ENCODE results near the gene EPB41.
A peak's percentile ranks its signal among the peaks of the same experiment; 100 is the strongest.

The EPB41 gene

GRCh38 chr1:28885977-28886730 lies 28.2 kb upstream of the EPB41 start:
- peaks cover 27% of the 10 kb centered on the region for H3K36me3 Mint-ChIP-seq (ENCODE audit: insufficient read depth)
- peak overlapping the region; percentile 85 to 93 for H3K4me3 Mint-ChIP-seq
- ATAC-seq (replicated peaks) = no peak
- no peaks in the 10 kb centered on the region for H3K27me3 Mint-ChIP-seq
- peaks cover 53 to 54% of the 10 kb centered on the region in 2 donors for H3K4me1 Mint-ChIP-seq (ENCODE audit: low read depth in 2 of 2)
- DNase-seq = no peak
- peak overlapping the region; percentile 80 to 93 for H3K27ac Mint-ChIP-seq
- H3K9me3 Mint-ChIP-seq = no peaks in the 10 kb centered on the region

GRCh38 chr1:28886731-28887418 lies 27.5 kb upstream of the EPB41 start:
- peak overlapping the region; percentile 80 to 93 for H3K27ac Mint-ChIP-seq
- H3K27me3 Mint-ChIP-seq = no peaks in the 10 kb centered on the region
- ATAC-seq (replicated peaks) = peak; percentile 68
- no peaks in the 10 kb centered on the region for H3K9me3 Mint-ChIP-seq
- H3K36me3 Mint-ChIP-seq (ENCODE audit: insufficient read depth) = peaks cover 27% of the 10 kb centered on the region
- H3K4me1 Mint-ChIP-seq (ENCODE audit: low read depth in 2 of 2) = peaks cover 50 to 52% of the 10 kb centered on the region in 2 donors
- peak; percentile 88 to 89 (median 88) for DNase-seq
- H3K4me3 Mint-ChIP-seq = peak overlapping the region; percentile 85 to 93

GRCh38 chr1:28887419-28887834 lies 26.9 kb upstream of the EPB41 start:
- DNase-seq (peak; percentile 62 to 66 (median 65)), ATAC-seq (replicated peaks) (peak; percentile 50)
- no peaks in the 10 kb centered on the region for H3K27me3 Mint-ChIP-seq
- peaks cover 28% of the 10 kb centered on the region for H3K36me3 Mint-ChIP-seq (ENCODE audit: insufficient read depth)
- H3K27ac Mint-ChIP-seq = peak overlapping the region; percentile 94 to 95
- H3K4me1 Mint-ChIP-seq (ENCODE audit: low read depth in 2 of 2) = peaks cover 46 to 48% of the 10 kb centered on the region in 2 donors
- no peaks in the 10 kb centered on the region for H3K9me3 Mint-ChIP-seq
- peak overlapping the region; percentile 86 to 93 for H3K4me3 Mint-ChIP-seq

GRCh38 chr1:28887835-28888682 lies 26.3 kb upstream of the EPB41 start:
- Mint-ChIP-seq H3K4me1 (ENCODE audit: low read depth in 2 of 2) (peaks cover 46 to 48% of the 10 kb centered on the region in 2 donors), H3K27me3 (no peaks in the 10 kb centered on the region), H3K9me3 (no peaks in the 10 kb centered on the region), H3K27ac (peak overlapping the region; percentile 94 to 95), H3K4me3 (peak overlapping the region; percentile 86 to 93), H3K36me3 (ENCODE audit: insufficient read depth) (peaks cover 31% of the 10 kb centered on the region)
- no peak for ATAC-seq (replicated peaks)
- DNase-seq = no peak

- no peak for ATAC-seq (replicated peaks)
- Mint-ChIP-seq H3K36me3 (ENCODE audit: insufficient read depth) (peaks cover 30% of the 10 kb centered on the region), H3K9me3 (no peaks in the 10 kb centered on the region), H3K27ac (peak overlapping the region; percentile 94 to 95), H3K27me3 (no peaks in the 10 kb centered on the region), H3K4me3 (peak overlapping the region; percentile 86 to 93), H3K4me1 (ENCODE audit: low read depth in 2 of 2) (peaks cover 46 to 55% of the 10 kb centered on the region in 2 donors)
- no peak for DNase-seq
Observed at GRCh38 chr1:28888915-28889314, 25.5 kb upstream of the EPB41 start.

GRCh38 chr1:28889357-28889756 lies 25.0 kb upstream of the EPB41 start:
- Mint-ChIP-seq H3K36me3 (ENCODE audit: insufficient read depth) (peaks cover 26% of the 10 kb centered on the region), H3K9me3 (no peaks in the 10 kb centered on the region), H3K27ac (peak overlapping the region; percentile 81 to 95), H3K27me3 (no peaks in the 10 kb centered on the region), H3K4me3 (peak overlapping the region in 1 of 2 donors; percentile 86), H3K4me1 (ENCODE audit: low read depth in 2 of 2) (peaks cover 48 to 56% of the 10 kb centered on the region in 2 donors)
- DNase-seq (no peak), ATAC-seq (replicated peaks) (no peak)

- H3K27ac Mint-ChIP-seq = peak overlapping the region in 1 of 2 donors; percentile 81
- peaks cover 25% of the 10 kb centered on the region for H3K36me3 Mint-ChIP-seq (ENCODE audit: insufficient read depth)
- no peaks in the 10 kb centered on the region for H3K27me3 Mint-ChIP-seq
- ATAC-seq (replicated peaks) (no peak), DNase-seq (no peak)
- H3K4me3 Mint-ChIP-seq = no peak overlapping the region
- H3K9me3 Mint-ChIP-seq = no peaks in the 10 kb centered on the region
- peaks cover 40 to 48% of the 10 kb centered on the region in 2 donors for H3K4me1 Mint-ChIP-seq (ENCODE audit: low read depth in 2 of 2)
Observed at GRCh38 chr1:28890435-28890834, 23.9 kb upstream of the EPB41 start.

GRCh38 chr1:28890836-28891235 lies 23.5 kb upstream of the EPB41 start:
- no peaks in the 10 kb centered on the region for H3K27me3 Mint-ChIP-seq
- peaks cover 25% of the 10 kb centered on the region for H3K36me3 Mint-ChIP-seq (ENCODE audit: insufficient read depth)
- DNase-seq (no peak), ATAC-seq (replicated peaks) (no peak)
- no peak overlapping the region for H3K4me3 Mint-ChIP-seq
- H3K27ac Mint-ChIP-seq = no peak overlapping the region
- no peaks in the 10 kb centered on the region for H3K9me3 Mint-ChIP-seq
- H3K4me1 Mint-ChIP-seq (ENCODE audit: low read depth in 2 of 2) = peaks cover 36 to 44% of the 10 kb centered on the region in 2 donors

GRCh38 chr1:28891256-28891655 lies 23.1 kb upstream of the EPB41 start:
- H3K27me3 Mint-ChIP-seq = no peaks in the 10 kb centered on the region
- peaks cover 22% of the 10 kb centered on the region for H3K36me3 Mint-ChIP-seq (ENCODE audit: insufficient read depth)
- no peak for DNase-seq
- H3K4me1 Mint-ChIP-seq (ENCODE audit: low read depth in 2 of 2) = peaks cover 33 to 41% of the 10 kb centered on the region in 2 donors
- H3K9me3 Mint-ChIP-seq = no peaks in the 10 kb centered on the region
- no peak overlapping the region for H3K4me3 Mint-ChIP-seq
- no peak for ATAC-seq (replicated peaks)
- peak overlapping the region in 1 of 2 donors; percentile 75 for H3K27ac Mint-ChIP-seq

- Mint-ChIP-seq H3K4me3 (no peak overlapping the region), H3K27me3 (no peaks in the 10 kb centered on the region), H3K4me1 (ENCODE audit: low read depth in 2 of 2) (peaks cover 40 to 47% of the 10 kb centered on the region in 2 donors), H3K27ac (peak overlapping the region; percentile 28 to 38), H3K9me3 (no peaks in the 10 kb centered on the region), H3K36me3 (ENCODE audit: insufficient read depth) (peaks cover 14% of the 10 kb centered on the region)
- peak; percentile 58 for ATAC-seq (replicated peaks)
- DNase-seq = peak in 2 of 3 experiments; percentile 15 to 24
Observed at GRCh38 chr1:28893403-28894102, 20.8 kb upstream of the EPB41 start.

GRCh38 chr1:28894785-28895184 lies 19.6 kb upstream of the EPB41 start:
- Mint-ChIP-seq H3K27ac (peak overlapping the region in 1 of 2 donors; percentile 92), H3K4me1 (ENCODE audit: low read depth in 2 of 2) (peaks cover 36 to 47% of the 10 kb centered on the region in 2 donors), H3K9me3 (no peaks in the 10 kb centered on the region), H3K27me3 (no peaks in the 10 kb centered on the region), H3K36me3 (ENCODE audit: insufficient read depth) (peaks cover 14% of the 10 kb centered on the region), H3K4me3 (no peak overlapping the region)
- ATAC-seq (replicated peaks) = no peak
- no peak for DNase-seq

GRCh38 chr1:28895896-28896608 lies 18.3 kb upstream of the EPB41 start:
- no peak for ATAC-seq (replicated peaks)
- H3K4me1 Mint-ChIP-seq (ENCODE audit: low read depth in 2 of 2) = peaks cover 37 to 49% of the 10 kb centered on the region in 2 donors
- no peak for DNase-seq
- H3K27ac Mint-ChIP-seq = peak overlapping the region; percentile 33 to 92
- no peak overlapping the region for H3K4me3 Mint-ChIP-seq
- H3K27me3 Mint-ChIP-seq = no peaks in the 10 kb centered on the region
- no peaks in the 10 kb centered on the region for H3K9me3 Mint-ChIP-seq
- H3K36me3 Mint-ChIP-seq (ENCODE audit: insufficient read depth) = peaks cover 14% of the 10 kb centered on the region

Data from effector memory CD8-positive, alpha-beta T cell (primary cell).